ENCODE data around the gene SYNGAP1.

SYNGAP1 gene

DNA sequence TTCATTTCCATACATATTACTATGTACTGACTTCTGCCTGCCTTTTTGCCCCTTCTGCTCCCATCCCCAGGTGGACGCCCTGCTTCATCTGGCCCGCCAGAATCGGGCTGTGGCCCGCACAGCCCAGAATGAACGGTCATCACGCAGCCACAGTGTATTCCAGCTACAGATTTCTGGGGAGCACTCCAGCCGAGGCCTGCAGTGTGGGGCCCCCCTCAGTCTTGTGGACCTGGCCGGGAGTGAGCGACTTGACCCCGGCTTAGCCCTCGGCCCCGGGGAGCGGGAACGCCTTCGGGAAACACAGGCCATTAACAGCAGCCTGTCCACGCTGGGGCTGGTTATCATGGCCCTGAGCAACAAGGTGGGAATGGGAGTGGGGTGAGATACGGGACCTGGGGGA lies 13.7 kb upstream of the SYNGAP1 start:
- TF ChIP-seq, protein P1, sequence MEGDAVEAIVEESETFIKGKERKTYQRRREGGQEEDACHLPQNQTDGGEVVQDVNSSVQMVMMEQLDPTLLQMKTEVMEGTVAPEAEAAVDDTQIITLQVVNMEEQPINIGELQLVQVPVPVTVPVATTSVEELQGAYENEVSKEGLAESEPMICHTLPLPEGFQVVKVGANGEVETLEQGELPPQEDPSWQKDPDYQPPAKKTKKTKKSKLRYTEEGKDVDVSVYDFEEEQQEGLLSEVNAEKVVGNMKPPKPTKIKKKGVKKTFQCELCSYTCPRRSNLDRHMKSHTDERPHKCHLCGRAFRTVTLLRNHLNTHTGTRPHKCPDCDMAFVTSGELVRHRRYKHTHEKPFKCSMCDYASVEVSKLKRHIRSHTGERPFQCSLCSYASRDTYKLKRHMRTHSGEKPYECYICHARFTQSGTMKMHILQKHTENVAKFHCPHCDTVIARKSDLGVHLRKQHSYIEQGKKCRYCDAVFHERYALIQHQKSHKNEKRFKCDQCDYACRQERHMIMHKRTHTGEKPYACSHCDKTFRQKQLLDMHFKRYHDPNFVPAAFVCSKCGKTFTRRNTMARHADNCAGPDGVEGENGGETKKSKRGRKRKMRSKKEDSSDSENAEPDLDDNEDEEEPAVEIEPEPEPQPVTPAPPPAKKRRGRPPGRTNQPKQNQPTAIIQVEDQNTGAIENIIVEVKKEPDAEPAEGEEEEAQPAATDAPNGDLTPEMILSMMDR (IDR thresholded peaks at IDR 0.05; ENCODE audit: control insufficient read depth, extremely low read depth, insufficient read depth), result no peak
- no peak for DNase-seq (ENCODE audit: low read depth)
- H3K4me3 ChIP-seq (ENCODE audit: low read depth, low read length), result no peak overlapping the region

DNA sequence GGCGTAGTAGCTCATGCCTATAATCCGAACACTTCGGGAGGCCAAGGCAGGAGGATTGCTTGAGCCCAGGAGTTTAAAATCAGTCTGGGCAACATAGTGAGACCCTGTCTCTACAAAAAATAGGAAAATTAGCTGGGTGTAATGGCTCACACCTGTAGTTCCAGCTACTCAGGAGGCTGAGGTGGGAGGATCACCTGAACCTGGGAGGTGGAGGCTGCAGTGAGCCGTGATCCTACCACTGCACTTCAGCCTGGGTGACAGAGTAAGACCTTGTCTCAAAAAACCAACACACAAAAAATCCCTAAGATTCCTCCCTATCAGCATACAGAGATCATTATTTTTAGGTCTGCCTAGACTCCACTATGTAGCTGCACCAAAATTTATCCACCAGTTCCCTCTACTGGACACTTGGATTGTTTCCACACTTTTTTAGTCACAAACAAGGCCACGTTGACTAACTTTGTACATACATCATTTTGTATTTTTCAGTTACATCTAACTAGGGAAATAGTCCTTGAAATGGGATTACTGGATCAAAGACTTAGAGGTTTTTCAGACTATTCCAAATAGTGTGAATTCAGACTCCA lies 12.6 kb upstream of the SYNGAP1 start:
- no peak for DNase-seq (ENCODE audit: low read depth)
- TF ChIP-seq, protein P1 (IDR thresholded peaks at IDR 0.05; ENCODE audit: control insufficient read depth, extremely low read depth, insufficient read depth), result peak; percentile 39
- H3K4me3 ChIP-seq (ENCODE audit: low read depth, low read length), result no peak overlapping the region

DNA sequence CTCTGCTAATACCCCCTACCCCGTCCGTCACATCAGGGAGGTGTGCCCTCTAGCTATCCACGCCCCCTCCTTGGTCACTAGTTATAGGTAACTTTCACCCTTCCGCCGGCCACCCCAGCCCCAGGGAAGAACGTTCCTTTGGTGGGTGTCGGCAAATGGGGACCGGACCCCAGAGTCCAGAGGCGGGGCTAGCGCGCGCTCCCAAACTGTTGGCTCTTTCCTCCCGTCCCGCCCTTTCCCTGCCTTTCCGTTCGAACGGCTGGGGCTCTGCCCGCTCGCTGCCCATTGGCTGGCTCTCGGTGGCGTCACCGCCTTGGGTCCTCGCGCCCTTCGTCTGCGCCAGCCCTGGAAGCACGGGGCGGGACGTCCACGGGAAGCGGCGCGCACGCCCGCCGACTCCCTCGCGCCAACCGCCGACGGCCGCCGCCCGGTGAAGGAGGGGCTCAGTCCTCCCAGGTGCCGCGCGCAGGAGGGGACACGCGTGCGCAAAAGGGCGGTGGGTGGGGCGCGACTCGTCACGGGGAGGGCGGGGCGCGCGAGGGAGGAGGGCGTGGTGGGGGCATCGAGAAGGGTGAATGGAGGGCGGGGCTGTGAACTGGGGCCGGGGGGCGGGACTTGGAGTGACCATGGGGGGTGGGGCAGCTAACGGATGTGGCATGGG lies 9.7 kb upstream of the SYNGAP1 start:
- DNase-seq (ENCODE audit: low read depth), result peak; percentile 88
- peak overlapping the region; percentile 64 for H3K4me3 ChIP-seq (ENCODE audit: low read depth, low read length)
- TF ChIP-seq, protein P1 (IDR thresholded peaks at IDR 0.05; ENCODE audit: control insufficient read depth, extremely low read depth, insufficient read depth), result no peak

DNA sequence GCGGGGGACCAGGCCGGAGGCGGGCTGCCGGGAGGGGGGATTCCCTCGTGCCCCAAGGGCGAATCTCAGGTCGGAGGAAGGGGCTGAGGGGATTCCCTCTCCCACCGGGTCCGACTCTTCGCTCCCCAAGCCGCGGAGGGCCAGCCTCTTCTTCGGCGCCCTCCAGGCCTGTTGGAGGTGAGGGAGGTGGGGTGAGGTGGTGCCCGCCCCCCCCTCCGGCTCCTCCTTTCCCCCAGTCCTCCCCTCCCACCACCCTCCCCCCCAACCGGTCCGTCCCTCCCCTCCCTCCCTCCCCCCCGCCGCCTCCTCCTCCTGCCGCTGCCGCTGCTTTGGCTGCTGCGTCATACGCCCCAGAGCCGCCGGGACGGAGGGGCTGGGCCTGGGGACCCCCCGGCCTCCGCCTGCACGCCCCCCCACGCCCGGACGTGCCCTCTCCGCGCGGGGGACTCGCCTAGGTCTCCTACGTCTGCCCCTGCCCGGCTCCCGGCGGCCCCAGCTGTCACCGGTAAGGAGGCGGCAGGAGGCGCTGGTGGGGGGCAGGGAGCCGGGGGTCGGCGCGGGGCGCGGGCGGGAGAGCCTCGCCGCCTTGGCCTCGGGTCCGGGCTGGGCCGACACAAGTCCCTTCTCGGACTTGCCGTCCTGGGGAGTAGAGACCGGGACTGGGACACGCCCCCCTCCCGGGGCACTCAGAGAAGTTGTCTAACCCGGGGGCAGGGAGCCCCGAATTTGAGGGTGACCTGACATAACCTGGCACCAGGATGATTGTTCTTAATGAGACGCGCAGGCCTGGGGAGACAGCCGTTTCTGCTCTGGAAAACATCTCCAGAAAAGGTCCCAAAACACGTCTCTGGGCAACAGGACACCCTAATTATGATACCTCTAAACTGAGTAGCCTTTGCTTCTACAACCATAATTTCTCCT lies 8.9 kb upstream of the SYNGAP1 start, which contains the start of gene PHF1:
Gene PHF1, plus strand, starts transcription at position 304 of the 921 bp plus-strand sequence. CDS start 1,250 bp downstream, outside the sequence.
- TF ChIP-seq, protein P1 (IDR thresholded peaks at IDR 0.05; ENCODE audit: control insufficient read depth, extremely low read depth, insufficient read depth), result 0 out of 2 replicates have a peak, but pooled peaks have one; percentile 16
- H3K4me3 ChIP-seq (ENCODE audit: low read depth, low read length), result peak within 1 kb of the TSS; percentile 64
- no peak for DNase-seq (ENCODE audit: low read depth)

DNA sequence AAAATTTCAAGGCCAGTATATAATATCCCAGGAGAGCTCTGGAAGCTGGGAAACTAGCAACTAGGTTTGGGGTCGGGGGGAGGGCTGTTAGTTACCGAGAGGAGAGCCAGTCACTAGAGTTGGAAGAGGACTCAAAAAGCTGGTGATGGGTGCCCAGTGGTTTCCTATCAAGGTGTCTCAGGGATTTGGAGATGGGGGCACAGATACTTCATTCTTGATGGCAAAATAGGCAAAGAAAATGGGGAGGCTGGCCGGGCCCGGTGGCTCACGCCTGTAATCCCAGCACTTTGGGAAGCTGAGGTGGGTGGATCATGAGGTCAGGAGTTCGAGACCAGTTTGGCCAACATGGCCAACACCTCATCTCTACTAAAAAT lies 8.2 kb upstream of the SYNGAP1 start:
- peak overlapping the region; percentile 64 for H3K4me3 ChIP-seq (ENCODE audit: low read depth, low read length)
- TF ChIP-seq, protein P1 (IDR thresholded peaks at IDR 0.05; ENCODE audit: control insufficient read depth, extremely low read depth, insufficient read depth), result no peak
- DNase-seq (ENCODE audit: low read depth), result no peak

DNA sequence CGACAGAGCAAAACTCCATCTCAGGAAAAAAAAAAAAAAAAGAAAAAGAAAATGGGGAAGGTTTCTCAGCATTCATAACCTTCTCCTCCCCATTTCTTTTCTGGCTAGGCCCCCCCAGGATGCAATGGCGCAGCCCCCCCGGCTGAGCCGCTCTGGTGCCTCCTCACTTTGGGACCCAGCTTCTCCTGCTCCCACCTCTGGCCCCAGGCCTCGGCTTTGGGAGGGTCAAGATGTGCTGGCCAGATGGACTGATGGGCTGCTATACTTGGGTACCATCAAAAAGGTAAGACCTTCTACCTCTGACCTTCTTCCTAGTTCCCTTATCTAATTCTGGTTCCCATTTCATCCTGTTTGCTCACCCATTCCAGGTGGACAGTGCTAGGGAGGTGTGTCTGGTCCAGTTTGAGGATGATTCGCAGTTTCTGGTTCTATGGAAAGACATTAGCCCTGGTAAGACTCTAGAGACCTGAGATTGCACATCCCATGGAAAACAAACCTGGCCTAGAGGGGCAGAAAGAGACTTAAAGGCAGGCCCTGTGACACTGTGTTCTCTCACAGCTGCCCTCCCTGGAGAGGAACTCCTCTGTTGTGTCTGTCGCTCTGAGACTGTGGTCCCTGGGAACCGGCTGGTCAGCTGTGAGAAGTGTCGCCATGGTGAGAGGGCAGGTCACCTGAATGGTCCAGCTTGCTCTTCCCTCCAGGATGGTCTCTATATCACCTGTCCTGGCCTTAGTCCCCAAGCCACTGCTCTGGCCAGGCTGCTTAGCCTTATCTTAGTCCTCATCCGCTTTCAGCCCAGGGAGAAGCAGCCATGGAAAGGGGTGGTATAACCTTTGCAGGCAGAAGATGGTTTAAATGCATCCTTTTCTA lies 7.5 kb upstream of the SYNGAP1 start:
- no peak overlapping the region for H3K4me3 ChIP-seq (ENCODE audit: low read depth, low read length)
- TF ChIP-seq, protein P1 (IDR thresholded peaks at IDR 0.05; ENCODE audit: control insufficient read depth, extremely low read depth, insufficient read depth), result no peak
- no peak for DNase-seq (ENCODE audit: low read depth)

Measured in LNCaP clone FGC (cell line).